Neural progenitor cell (in vitro differentiated cells): ENCODE results near the gene CAPN14. TPM values are rescaled to one million over a fixed set of nuclear protein-coding genes. Genes with fewer than 3 reads are reported as not detected.

Experiments used
- DNase-seq: peaks from one replicate; pipeline ENCODE4 v3.0.0-alpha.2; 2016; ENCODE audit warnings: low spot score
- H2AFZ ChIP-seq: fragments of 200-600 bp; sonication (generic); replicated peaks from 2 replicates; pipeline ENCODE4 v1.6.1; 2016; ENCODE audit warnings: antibody characterized with exemption
- H3F3A ChIP-seq: fragments of 200-600 bp; sonication (generic); 2 replicates; pipeline ENCODE4 v1.6.1; 2016; ENCODE audit warnings: antibody characterized with exemption, low read depth
- H3K27ac ChIP-seq: fragments of 200-600 bp; sonication (generic); 2 replicates; pipeline ENCODE4 v1.5.1; 2016; ENCODE audit warnings: mild to moderate bottlenecking
- H3K27me3 ChIP-seq: fragments of 200-600 bp; sonication (generic); 2 replicates; pipeline ENCODE4 v1.6.1; 2016; ENCODE audit warnings: mild to moderate bottlenecking, moderate library complexity
- H3K36me3 ChIP-seq: fragments of 200-600 bp; sonication (generic); 2 replicates; pipeline ENCODE4 v1.5.1; 2016
- H3K4me1 ChIP-seq: fragments of 200-600 bp; sonication (generic); 2 replicates; pipeline ENCODE4 v1.6.1; 2016; ENCODE audit warnings: mixed run types
- H3K4me2 ChIP-seq: fragments of 200-600 bp; sonication (generic); 2 replicates; pipeline ENCODE4 v1.6.1; 2016
- H3K4me3 ChIP-seq: fragments of 200-600 bp; sonication (generic); 2 replicates; pipeline ENCODE4 v1.5.1; 2016
- H3K79me2 ChIP-seq: fragments of 200-600 bp; sonication (generic); 2 replicates; pipeline ENCODE4 v1.6.1; 2016; ENCODE audit warnings: low read depth
- H3K9ac ChIP-seq: fragments of 200-600 bp; sonication (generic); 2 replicates; pipeline ENCODE4 v1.6.1; 2016
- H3K9me3 ChIP-seq: fragments of 200-600 bp; sonication (generic); 2 replicates; pipeline ENCODE4 v1.5.1; 2016; ENCODE audit warnings: low read depth
- H4K20me1 ChIP-seq: fragments of 200-600 bp; sonication (generic); 2 replicates; pipeline ENCODE4 v1.6.1; 2016; ENCODE audit warnings: low read depth
- H3K27ac Mint-ChIP-seq: 3 replicates; pipeline ENCODE4 v1.8.0; 2021; ENCODE audit warnings: mixed read lengths
- H3K27me3 Mint-ChIP-seq: 2 replicates; pipeline ENCODE4 v1.8.0; 2022; ENCODE audit warnings: low read depth, mild to moderate bottlenecking, inconsistent platforms, moderate library complexity, mixed read lengths; ENCODE audit not compliant: insufficient read depth
- H3K36me3 Mint-ChIP-seq: 3 replicates; pipeline ENCODE4 v1.8.0; 2021; ENCODE audit warnings: mixed read lengths
- H3K4me1 Mint-ChIP-seq: 3 replicates; pipeline ENCODE4 v1.8.0; 2021; ENCODE audit warnings: mixed read lengths
- H3K4me3 Mint-ChIP-seq: 3 replicates; pipeline ENCODE4 v1.8.0; 2021; ENCODE audit warnings: mild to moderate bottlenecking, moderate library complexity, mixed read lengths
- H3K9me3 Mint-ChIP-seq: 3 replicates; pipeline ENCODE4 v1.8.0; 2020; ENCODE audit warnings: mixed read lengths
- EZH2 ChIP-seq: fragments of 200-600 bp; sonication (generic); IDR thresholded peaks from 2 replicates; pipeline ENCODE4 v1.6.1; 2017; ENCODE audit warnings: antibody characterized with exemption, mild to moderate bottlenecking, moderate library complexity
- EZH2phosphoT487 ChIP-seq: fragments of 200-600 bp; sonication (generic); IDR thresholded peaks from 2 replicates; pipeline ENCODE4 v1.6.1; 2017; ENCODE audit warnings: antibody characterized with exemption
- total RNA-seq: library from RNA; depleted of rRNA; stranded (reverse); fragments of >200 nt; gene quantifications from 2 replicates; pipeline ENCODE4 v1.2.3, GENCODE V29; 2015; ENCODE audit warnings: low replicate concordance
- TF ChIP-seq, protein P1 (sequence below): fragments of 200-600 bp; sonication (generic); IDR thresholded peaks from 2 replicates; pipeline ENCODE4 v1.5.1; 2017; ENCODE audit warnings: antibody characterized with exemption, mild to moderate bottlenecking

Gene CAPN14
- total RNA-seq, 1 donor from 2014 or later = 0.04 TPM

DNA sequence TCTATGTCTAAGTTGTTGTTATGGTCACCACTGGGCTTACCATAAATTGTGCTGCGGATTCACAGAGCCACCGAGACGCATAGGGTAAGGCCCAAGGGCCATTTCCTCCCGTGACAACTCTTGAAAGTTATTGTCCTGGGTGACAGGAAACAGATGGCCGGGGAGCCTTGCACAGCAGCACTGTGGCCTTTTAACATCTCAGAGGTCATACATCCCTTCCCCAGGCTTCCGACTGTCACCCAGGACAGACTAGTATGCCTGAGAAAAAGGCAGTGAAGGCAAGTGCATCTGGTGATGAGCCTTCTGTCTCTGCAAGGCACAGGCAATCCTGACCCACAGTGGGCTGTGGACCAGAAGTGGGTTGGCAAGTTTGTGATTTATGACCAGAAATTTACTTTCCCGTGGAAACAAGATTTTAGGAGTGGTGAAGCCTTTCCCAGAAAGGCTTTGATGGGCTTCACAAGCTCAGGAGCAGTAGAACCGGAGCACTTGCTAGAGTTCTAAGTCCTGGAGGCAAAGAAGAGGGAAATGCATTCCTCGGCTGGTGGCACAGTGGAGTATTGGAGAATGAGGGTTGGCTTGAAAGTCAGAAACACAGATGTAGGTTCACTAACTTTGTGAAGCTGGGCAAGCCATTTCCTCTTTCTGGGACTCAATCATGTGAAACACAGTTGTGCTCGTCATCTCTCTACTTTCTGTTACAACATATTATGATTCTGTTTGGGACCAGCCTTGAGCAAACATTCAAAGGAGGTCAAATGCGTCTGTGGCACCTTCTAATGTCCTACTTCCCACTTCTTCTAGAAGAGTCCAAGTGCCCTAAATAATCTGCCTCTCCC, 2.0 kb upstream of the CAPN14 start:
- peaks cover 5% of the 10 kb centered on the region for H3K4me1 Mint-ChIP-seq
- Histone ChIP-seq H3F3A (no peaks in the 10 kb centered on the region), H3K36me3 (no peaks in the 10 kb centered on the region), H3K9me3 (no peaks in the 10 kb centered on the region), H3K4me3 (no peak overlapping the region), H3K4me2 (no peak overlapping the region), H3K27me3 (no peaks in the 10 kb centered on the region), H3K27ac (no peak overlapping the region), H3K4me1 (no peaks in the 10 kb centered on the region), H3K79me2 (no peaks in the 10 kb centered on the region), H4K20me1 (no peaks in the 10 kb centered on the region), H2AFZ (no peak overlapping the region), H3K9ac (no peak overlapping the region)
- H3K4me3 Mint-ChIP-seq = no peak overlapping the region
- no peak overlapping the region for H3K27ac Mint-ChIP-seq
- DNase-seq = no peak
- H3K27me3 Mint-ChIP-seq = peaks cover 3% of the 10 kb centered on the region
- H3K9me3 Mint-ChIP-seq = no peaks in the 10 kb centered on the region
- H3K36me3 Mint-ChIP-seq = peaks cover 1% of the 10 kb centered on the region
- TF ChIP-seq, protein P1, sequence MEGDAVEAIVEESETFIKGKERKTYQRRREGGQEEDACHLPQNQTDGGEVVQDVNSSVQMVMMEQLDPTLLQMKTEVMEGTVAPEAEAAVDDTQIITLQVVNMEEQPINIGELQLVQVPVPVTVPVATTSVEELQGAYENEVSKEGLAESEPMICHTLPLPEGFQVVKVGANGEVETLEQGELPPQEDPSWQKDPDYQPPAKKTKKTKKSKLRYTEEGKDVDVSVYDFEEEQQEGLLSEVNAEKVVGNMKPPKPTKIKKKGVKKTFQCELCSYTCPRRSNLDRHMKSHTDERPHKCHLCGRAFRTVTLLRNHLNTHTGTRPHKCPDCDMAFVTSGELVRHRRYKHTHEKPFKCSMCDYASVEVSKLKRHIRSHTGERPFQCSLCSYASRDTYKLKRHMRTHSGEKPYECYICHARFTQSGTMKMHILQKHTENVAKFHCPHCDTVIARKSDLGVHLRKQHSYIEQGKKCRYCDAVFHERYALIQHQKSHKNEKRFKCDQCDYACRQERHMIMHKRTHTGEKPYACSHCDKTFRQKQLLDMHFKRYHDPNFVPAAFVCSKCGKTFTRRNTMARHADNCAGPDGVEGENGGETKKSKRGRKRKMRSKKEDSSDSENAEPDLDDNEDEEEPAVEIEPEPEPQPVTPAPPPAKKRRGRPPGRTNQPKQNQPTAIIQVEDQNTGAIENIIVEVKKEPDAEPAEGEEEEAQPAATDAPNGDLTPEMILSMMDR = no peak
- TF ChIP-seq EZH2phosphoT487 = no peak

- H3K4me2 ChIP-seq = no peak overlapping the region
- no peak for DNase-seq
- Mint-ChIP-seq H3K9me3 (no peaks in the 10 kb centered on the region), H3K4me3 (no peak overlapping the region), H3K36me3 (peaks cover 1% of the 10 kb centered on the region), H3K27me3 (peaks cover 3% of the 10 kb centered on the region), H3K27ac (no peak overlapping the region), H3K4me1 (peaks cover 5% of the 10 kb centered on the region)
- no peak overlapping the region for H2AFZ ChIP-seq
- no peaks in the 10 kb centered on the region for H3F3A ChIP-seq
- no peaks in the 10 kb centered on the region for H3K9me3 ChIP-seq
- H4K20me1 ChIP-seq = no peaks in the 10 kb centered on the region
- TF ChIP-seq EZH2phosphoT487 = no peak
- TF ChIP-seq EZH2 = no peak
- TF ChIP-seq, protein P1 = no peak
- no peaks in the 10 kb centered on the region for H3K79me2 ChIP-seq
- no peak overlapping the region for H3K27ac ChIP-seq
- no peak overlapping the region for H3K9ac ChIP-seq
- no peaks in the 10 kb centered on the region for H3K4me1 ChIP-seq
- H3K4me3 ChIP-seq = no peak overlapping the region
- H3K27me3 ChIP-seq = no peaks in the 10 kb centered on the region
- H3K36me3 ChIP-seq = no peaks in the 10 kb centered on the region
These were observed 581 bp downstream of the CAPN14 start for GRCh38 chr2:31216734-31217133.

- Histone ChIP-seq H3K4me2 (no peak overlapping the region), H3K27me3 (no peaks in the 10 kb centered on the region), H3K9ac (no peak overlapping the region), H3K27ac (no peak overlapping the region), H2AFZ (no peak overlapping the region), H3K4me3 (no peak overlapping the region), H3F3A (no peaks in the 10 kb centered on the region), H3K36me3 (no peaks in the 10 kb centered on the region), H3K9me3 (no peaks in the 10 kb centered on the region), H3K79me2 (no peaks in the 10 kb centered on the region), H3K4me1 (no peaks in the 10 kb centered on the region), H4K20me1 (no peaks in the 10 kb centered on the region)
- Mint-ChIP-seq H3K36me3 (peaks cover 1% of the 10 kb centered on the region), H3K4me1 (peaks cover 3% of the 10 kb centered on the region), H3K27me3 (peaks cover 3% of the 10 kb centered on the region), H3K9me3 (no peaks in the 10 kb centered on the region), H3K4me3 (no peak overlapping the region), H3K27ac (peak overlapping the region; percentile 12)
- DNase-seq = no peak
- TF ChIP-seq EZH2 (no peak), EZH2phosphoT487 (no peak)
- TF ChIP-seq, protein P1 = no peak
These were observed 2.8 kb downstream of the CAPN14 start for GRCh38 chr2:31214444-31214915.
